AG04450 (cell line): ENCODE measurements around the gene TCERG1L. TPM values are rescaled to one million over a fixed set of nuclear protein-coding genes. Genes with fewer than 3 reads are reported as not detected.

Source experiments
- CTCF ChIA-PET: fragments of 300-600, 350-600 bp; formaldehyde crosslinking; extraction: SDS; loops from one replicate; lab custom pipeline; 2022; ENCODE audit warnings: antibody characterized with exemption, inconsistent platforms; lab: Charles Lee
- POLR2A ChIA-PET: fragments of 350-600 bp; formaldehyde crosslinking; extraction: SDS; loops from one replicate; lab custom pipeline; 2021; ENCODE audit warnings: antibody characterized with exemption, inconsistent platforms; lab: Yijun Ruan, JAX
- DNase-seq: peaks from one replicate; pipeline ENCODE4 v3.0.0-alpha.2; 2011; ENCODE audit warnings: low read depth, low spot score
- H3K27ac ChIP-seq: one replicate; pipeline ENCODE4 v1.5.1; 2012; ENCODE audit warnings: low read depth, low read length, control low read depth
- H3K27me3 ChIP-seq: one replicate; pipeline ENCODE4 v1.6.0; 2012; ENCODE audit warnings: low read length; ENCODE audit not compliant: control insufficient read depth, insufficient read depth
- H3K4me3 ChIP-seq: 2 replicates; pipeline ENCODE4 v1.5.1; 2011; ENCODE audit warnings: mild to moderate bottlenecking, low read depth, low read length, control low read depth
- H3K9me3 ChIP-seq: 2 replicates; pipeline ENCODE4 v1.5.1; 2012; ENCODE audit warnings: low read length; ENCODE audit not compliant: control insufficient read depth, insufficient read depth
- CTCF ChIP-seq: IDR thresholded peaks from 2 replicates; pipeline ENCODE4 v1.5.1; 2011; ENCODE audit warnings: low read depth, low read length, control low read depth, inconsistent platforms
- polyA plus RNA-seq: library from polyadenylated mRNA; depleted of rRNA; stranded (reverse); fragments of >200 nt; gene quantifications from 2 replicates; pipeline ENCODE4 v1.2.3, GENCODE V29; 2011

Gene TCERG1L
- polyA plus RNA-seq, 1 experiment = not detected

GRCh38 chr10:131220601-131221171, 90.8 kb downstream of the TCERG1L start:
- H3K9me3 ChIP-seq = peaks cover 96% of the 10 kb centered on the region
- no peak overlapping the region for H3K4me3 ChIP-seq
- DNase-seq = no peak
- POLR2A ChIA-PET = no interaction called here
- no peak overlapping the region for H3K27ac ChIP-seq
- TF ChIP-seq CTCF = no peak
- CTCF ChIA-PET = no interaction called here
- no peaks in the 10 kb centered on the region for H3K27me3 ChIP-seq

- TF ChIP-seq CTCF = no peak
- Histone ChIP-seq H3K27me3 (no peaks in the 10 kb centered on the region), H3K4me3 (no peak overlapping the region), H3K27ac (no peak overlapping the region), H3K9me3 (peaks cover 96% of the 10 kb centered on the region)
- no peak for DNase-seq
- ChIA-PET CTCF (no interaction called here), POLR2A (no interaction called here)
These were observed 91.5 kb downstream of the TCERG1L start for GRCh38 chr10:131219955-131220489.

- Histone ChIP-seq H3K4me3 (no peak overlapping the region), H3K27me3 (no peaks in the 10 kb centered on the region), H3K27ac (no peak overlapping the region), H3K9me3 (peaks cover 97% of the 10 kb centered on the region)
- CTCF ChIA-PET = no interaction called here
- POLR2A ChIA-PET = no interaction called here
- no peak for DNase-seq
- TF ChIP-seq CTCF = no peak
These were observed 92.0 kb downstream of the TCERG1L start for GRCh38 chr10:131219584-131219886.

- ChIA-PET CTCF (no interaction called here), POLR2A (no interaction called here)
- H3K27me3 ChIP-seq = no peaks in the 10 kb centered on the region
- DNase-seq = no peak
- H3K27ac ChIP-seq = no peak overlapping the region
- no peak overlapping the region for H3K4me3 ChIP-seq
- TF ChIP-seq CTCF = no peak
- H3K9me3 ChIP-seq = peaks cover 97% of the 10 kb centered on the region
These were observed 92.5 kb downstream of the TCERG1L start for GRCh38 chr10:131218811-131219583.

DNA sequence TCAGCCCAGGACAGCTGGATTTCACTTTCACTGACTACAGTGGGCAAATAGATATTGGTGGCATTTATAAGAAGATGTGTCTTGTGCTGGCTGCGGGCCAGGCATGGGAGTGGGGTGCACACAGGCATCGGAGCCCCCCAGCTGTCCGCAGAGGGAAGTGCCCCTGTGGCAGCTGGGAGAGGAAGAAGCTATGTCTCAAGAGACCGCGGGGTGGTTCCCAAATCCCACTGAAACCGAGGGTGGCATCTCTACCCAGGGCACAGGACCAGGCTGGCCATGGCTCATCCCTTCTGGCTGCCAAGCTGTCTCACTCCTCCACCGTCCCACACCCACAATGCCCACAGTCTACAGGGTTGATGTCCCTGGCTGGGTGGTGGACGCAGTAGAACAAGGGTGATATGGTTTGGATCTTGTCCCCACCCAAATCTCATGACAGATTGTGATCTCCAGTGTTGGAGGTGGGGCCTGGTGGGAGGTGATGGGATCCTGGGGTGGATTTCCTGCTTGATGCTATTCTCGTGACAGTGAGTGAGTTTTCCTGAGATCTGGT, 94.8 kb downstream of the TCERG1L start:
- POLR2A ChIA-PET = no interaction called here

More for the DNA sequence above, 94.8 kb downstream of the TCERG1L start:
- H3K27me3 ChIP-seq = no peaks in the 10 kb centered on the region
- peaks cover 93% of the 10 kb centered on the region for H3K9me3 ChIP-seq
- CTCF ChIA-PET = no interaction called here
- TF ChIP-seq CTCF = no peak
- H3K4me3 ChIP-seq = no peak overlapping the region
- H3K27ac ChIP-seq = no peak overlapping the region
- no peak for DNase-seq
